ENCODE measurements around the gene ZP1. TPM values are rescaled to one million over a fixed set of nuclear protein-coding genes. Genes with fewer than 3 reads are reported as not detected.

Gene ZP1
- total RNA-seq, 1 donor from 2014 or later: 0.96 TPM

DNA sequence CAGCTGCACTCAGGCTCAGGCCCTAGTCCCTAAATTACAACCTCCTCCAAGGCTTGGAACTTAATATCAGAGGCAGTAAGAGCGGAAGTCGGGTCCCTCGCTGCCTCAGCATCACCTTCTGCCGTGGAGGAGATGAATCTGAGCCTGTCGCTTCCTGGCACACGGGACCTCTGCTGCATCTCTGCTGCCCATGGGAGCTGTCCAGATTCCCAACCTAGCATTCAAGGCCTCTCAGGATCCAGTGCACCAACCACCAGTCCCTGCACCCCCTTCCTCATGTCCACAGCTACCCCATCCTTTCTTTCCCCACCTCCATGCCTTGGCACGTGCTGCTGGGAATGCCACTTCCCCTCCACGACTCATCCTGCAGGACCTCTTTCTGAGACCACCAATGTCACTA is 9.1 kb upstream of the ZP1 start:
- no peak for DNase-seq (ENCODE audit: low spot score)

DNA sequence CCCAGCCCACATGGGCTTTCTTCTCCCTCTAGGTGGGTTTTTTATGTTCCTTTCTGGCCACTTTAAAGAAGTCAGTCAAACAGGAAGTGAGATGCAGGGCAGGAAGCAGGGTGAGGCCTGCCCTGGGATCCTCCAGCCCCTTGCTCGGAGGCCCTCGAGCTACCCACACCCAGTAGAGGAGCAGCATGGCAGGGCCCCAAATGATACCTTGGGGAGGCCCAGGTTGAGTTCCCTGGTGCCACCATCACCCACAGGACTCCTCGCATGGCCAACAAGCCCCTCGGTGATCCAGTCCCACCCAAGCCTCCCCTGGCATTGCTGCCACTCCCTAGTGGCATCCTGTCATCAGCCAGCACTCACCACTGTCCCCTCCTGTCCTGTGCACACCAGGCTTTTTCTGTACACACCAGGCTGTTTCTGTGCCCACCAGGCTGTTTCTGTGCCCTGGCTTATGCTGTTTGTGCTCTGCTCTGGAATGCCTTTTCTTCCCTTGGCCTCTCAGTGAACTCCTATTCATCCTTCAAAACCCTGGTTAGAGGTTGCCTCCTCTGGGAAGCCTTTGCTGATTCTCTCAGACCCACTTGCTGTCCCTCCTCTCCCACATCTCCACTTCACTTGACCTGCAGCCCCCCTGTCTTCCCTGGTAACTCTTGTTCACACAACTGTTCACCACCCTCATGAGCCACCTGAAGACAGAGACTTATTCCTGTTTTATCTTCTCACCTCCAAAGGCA is 8.4 kb upstream of the ZP1 start:
- no peak for DNase-seq (ENCODE audit: low spot score)

DNA sequence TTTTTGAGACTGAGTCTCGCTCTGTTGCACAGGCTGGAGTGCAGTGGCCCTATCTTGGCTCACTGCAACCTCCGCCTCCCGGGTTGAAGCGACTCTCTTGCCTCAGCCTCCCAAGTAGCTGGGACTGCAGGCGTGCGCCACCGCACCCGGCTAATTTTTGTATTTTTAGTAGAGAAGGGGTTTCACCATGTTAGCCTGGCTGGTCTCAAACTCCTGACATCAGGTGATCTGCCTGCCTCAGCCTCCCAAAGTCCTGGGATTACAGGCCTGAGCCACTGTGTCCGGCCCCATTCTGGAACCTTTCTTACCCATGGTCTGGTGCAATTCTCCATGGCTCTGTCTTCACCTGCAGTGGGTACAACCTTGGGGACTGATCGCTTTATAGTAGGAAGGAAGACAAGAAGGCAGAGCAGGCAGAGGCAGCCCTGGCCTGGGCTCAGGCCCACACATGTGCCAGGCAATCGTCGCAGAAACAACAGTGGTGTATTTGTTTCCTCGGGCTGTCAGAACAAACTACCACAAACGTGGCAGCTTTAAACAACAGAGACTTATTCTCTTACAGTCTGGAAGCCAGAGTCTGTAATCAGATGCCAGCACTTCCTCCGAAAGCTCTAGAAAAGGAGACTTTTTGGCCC is 7.6 kb upstream of the ZP1 start:
- no peak for DNase-seq (ENCODE audit: low spot score)

DNA sequence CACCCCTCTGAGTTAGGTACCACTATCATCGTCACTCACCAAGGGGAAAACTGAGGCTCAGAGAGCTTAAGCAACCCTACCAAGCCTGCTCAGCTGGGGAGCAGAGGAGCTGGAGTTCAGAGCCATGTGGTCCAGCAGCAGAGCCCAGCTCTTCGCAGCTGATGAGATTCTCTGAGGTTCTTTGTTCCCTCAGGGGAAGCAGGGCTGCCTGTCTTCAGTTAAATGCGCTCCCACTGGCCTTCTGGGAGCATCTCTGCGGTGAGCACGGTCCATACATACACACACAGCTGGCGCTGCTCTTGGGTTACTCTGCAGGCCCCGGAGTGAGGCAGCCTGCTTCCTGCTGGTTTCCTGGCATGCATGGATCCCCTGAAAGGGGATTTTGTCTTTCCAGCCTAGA is 6.4 kb upstream of the ZP1 start:
- no peak for DNase-seq (ENCODE audit: low spot score)

DNA sequence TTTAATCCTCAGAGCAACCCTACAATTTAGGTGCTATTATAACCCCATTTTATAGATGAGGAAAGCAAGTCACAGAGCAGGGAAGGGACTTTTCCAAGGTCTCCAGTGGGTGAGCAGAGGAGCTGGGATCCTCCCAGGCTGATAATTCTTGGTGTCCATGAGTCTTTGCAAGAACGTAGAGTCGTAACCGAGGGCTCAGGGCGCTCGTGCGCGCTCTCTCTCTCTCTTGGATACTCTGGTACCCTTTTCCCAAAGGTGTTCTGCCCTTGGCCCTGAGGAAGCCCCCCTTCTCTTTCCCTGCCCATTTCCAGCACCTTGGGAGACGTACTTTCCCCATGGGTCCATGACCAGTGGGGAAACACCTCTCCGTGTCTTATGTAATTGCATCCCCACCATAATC is 5.2 kb upstream of the ZP1 start:
- no peak for DNase-seq (ENCODE audit: low spot score)

DNA sequence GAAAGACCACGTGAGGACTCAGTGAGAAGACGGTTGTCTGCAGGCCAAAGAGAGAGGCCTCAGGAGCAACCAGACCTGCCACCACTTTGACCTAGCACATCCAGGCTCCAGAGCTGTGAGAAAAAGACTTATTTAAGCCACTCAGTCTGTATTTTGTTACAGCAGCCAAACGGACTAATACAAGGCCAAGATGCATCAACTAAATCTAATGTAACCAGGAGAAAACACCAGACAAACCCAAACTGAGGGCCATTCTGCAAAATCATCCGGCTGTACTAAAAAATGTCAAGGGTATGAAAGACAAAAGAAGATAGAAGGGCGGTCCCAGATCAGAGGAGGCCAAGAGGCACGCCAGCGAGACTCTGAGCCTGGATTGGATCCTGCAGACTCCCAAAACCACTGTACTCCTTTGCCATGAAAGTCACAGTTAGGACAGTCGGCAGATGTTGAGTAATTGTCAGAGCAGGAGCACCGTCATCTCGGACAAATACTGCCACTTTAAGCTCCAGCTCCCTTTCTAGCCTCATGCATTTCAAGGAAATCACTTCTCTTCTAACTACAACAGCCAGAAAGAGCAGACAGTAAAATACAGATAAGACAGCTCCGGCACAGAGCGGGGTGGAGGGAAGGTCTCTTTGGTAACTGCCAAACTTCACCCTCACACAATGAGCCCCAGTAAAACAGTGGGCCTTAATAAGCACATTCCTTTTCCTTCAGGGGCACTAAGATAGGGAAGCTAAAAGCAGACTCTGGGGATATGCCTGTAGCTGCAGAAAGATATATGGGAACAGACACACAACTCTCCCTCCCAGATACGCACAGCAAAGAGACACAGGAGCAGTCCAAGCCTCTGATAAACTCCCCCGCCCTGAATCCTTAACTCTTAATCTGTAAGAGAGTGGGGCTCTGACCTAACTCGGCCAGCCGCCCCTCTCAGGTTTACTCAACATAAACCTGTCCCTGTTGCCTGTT is 3.5 kb upstream of the ZP1 start:
- DNase-seq (ENCODE audit: low spot score): peak; percentile 52

DNA sequence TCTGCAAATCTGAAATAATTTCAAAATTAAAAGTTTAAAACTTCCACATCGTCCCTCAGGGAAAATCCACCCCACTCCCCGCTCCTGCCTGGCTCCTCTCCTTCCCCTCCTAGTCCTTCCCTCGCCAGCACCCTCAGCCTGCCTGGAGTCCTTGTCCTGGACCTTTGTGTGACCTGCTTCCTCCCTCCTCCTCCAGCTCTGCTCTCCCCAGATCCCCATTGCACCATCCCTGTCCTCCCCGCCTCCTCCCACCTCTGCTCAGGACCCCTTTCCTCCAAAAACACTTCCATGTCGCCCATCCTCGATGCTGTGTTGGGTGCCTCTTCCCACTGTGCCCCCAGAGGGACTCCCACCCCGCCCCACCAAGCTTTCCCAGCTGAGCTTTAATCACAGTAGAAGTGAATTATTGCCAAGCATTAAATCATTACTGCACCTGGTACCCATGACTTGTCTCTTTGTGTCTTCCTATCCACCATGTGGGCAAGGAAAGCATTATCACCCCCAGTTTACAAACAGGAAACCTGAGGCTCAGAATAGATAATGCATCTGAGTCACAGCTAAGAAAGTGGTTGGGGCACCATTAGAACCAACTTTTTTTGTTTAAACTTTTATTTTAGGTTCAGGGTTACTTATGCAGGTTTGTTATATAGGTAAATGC is 2.4 kb upstream of the ZP1 start:
- no peak for DNase-seq (ENCODE audit: low spot score)

DNA sequence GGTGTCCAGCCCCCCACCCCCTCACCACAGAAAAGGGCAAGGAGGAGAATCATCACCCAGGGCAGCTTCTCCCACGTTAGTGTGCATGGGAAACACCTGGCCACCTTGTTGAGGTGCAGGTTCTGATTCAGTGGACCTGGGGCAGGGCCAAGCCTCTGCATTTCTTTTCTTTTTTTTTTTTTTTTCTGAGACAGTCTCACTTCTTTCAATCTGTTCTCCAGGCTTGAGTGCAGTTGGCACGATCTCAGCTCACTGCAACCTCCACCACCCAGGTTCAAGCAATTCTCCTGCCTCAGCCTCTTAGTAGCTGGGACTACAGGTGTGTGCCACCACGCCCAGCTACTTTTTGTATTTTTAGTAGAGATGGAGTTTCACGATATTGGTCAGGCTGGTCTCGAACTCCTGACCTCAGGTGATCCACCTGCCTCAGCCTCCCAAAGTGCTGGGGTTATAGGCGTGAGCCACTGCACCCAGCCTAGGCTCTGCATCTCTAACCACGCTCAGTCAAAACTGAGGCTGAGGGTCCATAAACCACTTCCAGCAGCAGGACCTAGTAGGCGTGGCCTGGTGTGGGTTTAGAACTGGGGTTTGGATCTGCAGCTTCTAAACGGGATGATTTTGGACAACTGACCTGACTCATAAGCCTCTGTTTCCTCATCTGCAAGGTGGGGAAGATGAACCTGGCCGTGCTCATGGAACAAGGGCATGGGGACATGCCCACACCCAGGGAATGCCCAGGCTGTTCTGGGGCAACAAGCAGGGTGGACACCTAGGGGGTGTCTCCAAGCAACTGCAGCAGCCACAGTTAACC is 734 bp downstream of the ZP1 start:
- DNase-seq (ENCODE audit: low spot score): no peak

DNA sequence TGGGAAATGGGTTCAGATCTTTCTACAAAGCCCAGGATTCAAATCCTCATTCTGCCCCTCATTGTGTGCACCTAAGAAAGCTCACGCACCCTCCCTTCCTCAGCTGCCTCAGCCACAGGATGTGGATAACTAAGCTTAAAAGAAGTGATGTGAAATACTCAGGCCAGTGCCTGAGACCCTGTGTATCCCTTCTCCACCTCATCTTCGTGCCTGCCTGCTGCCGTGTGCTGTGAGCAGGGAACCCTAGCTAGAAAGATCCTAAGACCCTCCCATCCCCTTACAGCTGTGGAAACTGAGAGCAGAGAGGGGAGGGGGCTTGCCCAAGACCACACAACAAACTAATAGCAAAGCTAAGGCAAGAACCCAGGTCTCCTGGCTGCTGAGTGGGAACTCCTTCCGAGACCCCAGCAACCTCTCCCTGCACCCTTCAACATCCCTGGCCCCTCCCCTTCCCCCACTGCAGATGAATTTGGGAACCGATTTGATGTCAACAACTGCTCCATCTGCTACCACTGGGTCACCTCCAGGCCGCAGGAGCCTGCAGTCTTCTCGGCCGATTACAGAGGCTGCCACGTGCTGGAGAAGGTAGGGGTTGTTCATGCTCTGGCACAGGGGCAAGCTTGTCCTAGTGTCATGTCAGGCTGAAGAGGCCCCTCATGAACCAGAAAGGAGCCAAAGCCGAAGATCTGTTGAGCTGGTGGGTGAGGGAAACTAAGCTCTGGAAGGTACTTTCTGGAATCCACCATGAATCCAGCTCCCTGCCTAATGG is 1.5 kb downstream of the ZP1 start:
- DNase-seq (ENCODE audit: low spot score): no peak

DNA sequence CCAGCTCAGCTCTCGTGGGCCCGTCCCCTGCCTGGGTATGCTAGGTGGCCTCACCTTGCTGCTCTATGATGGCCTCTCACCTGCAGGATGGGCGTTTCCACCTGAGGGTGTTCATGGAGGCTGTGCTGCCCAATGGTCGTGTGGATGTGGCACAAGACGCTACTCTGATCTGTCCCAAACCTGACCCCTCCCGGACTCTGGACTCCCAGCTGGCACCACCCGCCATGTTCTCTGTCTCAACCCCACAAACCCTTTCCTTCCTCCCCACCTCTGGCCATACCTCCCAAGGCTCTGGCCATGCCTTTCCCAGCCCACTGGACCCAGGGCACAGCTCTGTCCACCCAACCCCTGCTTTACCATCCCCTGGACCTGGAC is 2.1 kb downstream of the ZP1 start:
- no peak for DNase-seq (ENCODE audit: low spot score)

DNA sequence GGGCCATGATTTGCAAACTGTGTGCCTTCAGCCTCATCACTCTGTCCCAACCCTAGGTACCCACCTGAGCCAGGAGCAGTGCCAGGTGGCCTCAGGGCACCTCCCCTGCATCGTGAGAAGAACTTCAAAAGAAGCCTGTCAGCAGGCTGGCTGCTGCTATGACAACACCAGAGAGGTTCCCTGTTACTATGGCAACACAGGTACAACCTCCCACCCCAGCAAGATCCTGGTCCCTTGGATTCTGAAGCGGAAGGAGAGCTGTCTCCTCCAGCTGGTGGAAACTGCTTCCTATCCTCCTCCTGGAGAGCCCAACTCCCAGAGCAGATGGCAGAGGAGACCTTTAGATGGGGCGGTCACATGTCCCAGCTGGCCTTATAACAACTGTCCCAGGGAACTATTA is 2.9 kb downstream of the ZP1 start:
- DNase-seq (ENCODE audit: low spot score): no peak

DNA sequence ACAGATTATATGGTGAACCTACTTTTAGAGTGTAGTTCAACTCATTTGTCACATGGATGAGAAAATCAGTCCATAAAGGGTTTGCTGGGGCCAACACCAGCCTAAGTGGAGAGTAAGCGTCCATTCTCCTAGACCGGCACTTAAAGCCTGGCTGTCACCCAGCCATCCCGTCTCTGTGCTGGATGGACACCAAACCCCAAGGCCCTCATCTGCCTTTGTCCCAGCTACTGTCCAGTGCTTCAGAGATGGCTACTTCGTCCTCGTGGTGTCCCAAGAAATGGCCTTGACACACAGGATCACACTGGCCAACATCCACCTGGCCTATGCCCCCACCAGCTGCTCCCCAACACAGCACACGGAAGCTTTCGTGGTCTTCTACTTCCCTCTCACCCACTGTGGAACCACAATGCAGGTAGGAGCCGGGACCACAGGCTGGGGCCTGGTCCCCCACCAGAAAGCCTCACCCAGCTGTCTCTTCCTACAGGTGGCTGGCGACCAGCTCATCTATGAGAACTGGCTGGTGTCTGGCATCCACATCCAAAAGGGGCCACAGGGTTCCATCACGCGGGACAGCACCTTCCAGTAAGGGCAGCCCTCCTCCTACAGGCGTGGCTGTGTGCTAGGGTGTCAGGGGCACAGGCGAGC is 3.5 kb downstream of the ZP1 start:
- no peak for DNase-seq (ENCODE audit: low spot score)

DNA sequence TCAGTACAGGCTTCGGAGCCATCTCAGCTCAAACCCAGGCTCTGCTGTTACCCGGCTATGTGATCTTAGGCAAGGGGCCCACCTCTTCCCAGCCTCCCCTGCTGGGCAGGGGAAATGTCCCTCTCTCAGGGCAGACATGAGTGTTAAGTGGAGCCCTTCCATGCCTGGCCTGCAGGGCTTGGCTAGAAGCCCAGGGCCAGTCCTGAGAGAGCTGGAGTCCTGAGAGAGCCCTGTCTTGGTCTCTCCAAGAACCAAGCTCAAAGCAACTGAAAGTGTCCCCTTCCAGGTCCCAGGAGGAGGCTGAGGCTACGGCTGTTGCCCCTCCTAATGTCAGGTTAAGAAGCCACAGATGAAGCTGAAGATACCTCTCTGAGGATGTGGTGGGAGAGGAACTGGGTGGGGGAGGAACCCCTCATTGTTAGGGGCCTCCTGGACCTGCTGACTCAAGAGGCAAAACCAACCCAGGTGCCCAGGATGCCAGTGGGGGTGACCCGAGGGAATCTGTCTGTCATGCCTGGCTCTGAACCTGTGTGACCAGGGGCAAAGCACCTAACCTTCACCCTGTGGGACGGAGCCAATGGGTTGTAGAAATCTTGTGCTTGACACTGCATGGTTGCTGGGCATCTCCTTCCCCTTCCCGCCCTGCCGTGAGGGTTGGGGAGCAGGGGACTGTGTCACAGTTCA is 4.2 kb downstream of the ZP1 start:
- DNase-seq (ENCODE audit: low spot score): no peak

DNA sequence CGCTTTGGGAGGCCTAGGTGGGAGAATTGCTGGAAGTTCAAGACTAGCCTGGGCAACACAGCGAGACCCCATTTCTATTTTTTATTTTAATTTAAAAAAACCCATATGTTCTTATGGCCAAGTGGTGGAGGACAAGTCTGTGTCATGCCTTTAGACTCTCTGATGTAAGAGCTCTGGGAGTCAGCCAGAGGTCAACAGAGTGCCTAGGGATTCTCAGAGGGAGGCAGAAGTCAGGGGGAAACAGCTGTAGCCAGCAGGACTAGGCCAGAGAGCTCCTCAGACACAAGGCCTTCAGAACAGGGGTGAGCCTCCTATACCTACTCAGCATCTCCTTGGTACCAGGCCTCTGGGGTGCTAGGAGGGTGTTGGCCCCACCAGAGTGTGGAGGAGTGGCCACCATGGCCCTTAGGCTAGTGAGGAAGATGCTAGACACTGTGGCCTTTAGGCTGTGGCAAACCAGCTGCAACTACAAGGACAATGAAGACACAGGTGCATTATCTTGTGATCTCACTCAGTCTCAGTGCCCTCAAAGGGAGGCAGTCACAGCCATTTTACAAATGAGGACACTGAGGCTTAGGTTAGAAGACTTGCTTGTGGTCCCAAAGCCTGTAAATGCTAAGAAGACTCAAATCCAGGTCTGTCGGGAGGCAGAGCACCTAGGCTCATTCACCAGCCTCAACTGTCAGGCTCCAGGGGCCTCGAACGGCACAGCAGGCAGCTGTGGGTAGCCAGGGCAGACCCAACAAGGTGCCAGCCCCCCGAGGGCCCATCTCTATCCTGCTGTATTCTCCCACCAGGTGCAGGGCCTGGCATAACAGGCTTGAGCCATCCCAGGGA is 5.0 kb downstream of the ZP1 start:
- peak; percentile 47 for DNase-seq (ENCODE audit: low spot score)

DNA sequence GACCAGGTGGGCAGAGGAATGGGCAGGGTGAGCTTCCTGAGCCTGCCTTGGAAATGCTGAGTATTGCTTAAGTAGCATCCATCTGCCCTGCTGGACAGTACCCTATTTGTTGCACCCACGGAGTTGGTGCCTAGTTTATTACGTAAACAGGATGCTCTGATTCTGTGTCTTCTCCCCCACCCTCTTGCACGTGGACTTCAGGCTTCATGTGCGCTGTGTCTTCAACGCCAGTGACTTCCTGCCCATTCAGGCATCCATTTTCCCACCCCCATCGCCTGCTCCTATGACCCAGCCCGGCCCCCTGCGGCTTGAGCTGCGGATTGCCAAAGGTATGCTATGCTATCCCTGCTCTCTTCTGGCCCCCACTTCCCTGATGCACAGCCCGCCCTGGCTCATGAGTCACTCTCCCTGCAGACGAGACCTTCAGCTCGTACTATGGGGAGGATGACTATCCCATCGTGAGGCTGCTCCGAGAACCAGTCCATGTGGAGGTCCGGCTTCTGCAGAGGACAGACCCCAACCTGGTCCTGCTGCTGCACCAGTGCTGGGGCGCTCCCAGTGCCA is 5.7 kb downstream of the ZP1 start:
- DNase-seq (ENCODE audit: low spot score): peak; percentile 14

DNA sequence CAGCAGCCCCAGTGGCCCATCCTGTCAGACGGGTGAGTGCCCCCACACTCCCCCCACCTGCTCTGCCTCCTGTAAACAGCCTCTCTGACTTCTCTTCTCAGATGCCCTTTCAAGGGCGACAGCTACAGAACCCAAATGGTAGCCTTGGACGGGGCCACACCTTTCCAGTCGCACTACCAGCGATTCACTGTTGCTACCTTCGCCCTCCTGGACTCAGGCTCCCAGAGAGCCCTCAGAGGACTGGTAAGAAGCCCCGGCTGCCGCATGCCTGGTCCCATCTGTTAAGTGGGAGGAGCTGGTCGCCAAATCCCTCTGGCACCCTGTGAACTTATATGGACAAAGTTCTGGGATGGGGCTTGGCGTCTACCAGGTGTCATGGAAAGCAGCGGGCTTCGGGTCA is 6.2 kb downstream of the ZP1 start:
- DNase-seq (ENCODE audit: low spot score): no peak

DNA sequence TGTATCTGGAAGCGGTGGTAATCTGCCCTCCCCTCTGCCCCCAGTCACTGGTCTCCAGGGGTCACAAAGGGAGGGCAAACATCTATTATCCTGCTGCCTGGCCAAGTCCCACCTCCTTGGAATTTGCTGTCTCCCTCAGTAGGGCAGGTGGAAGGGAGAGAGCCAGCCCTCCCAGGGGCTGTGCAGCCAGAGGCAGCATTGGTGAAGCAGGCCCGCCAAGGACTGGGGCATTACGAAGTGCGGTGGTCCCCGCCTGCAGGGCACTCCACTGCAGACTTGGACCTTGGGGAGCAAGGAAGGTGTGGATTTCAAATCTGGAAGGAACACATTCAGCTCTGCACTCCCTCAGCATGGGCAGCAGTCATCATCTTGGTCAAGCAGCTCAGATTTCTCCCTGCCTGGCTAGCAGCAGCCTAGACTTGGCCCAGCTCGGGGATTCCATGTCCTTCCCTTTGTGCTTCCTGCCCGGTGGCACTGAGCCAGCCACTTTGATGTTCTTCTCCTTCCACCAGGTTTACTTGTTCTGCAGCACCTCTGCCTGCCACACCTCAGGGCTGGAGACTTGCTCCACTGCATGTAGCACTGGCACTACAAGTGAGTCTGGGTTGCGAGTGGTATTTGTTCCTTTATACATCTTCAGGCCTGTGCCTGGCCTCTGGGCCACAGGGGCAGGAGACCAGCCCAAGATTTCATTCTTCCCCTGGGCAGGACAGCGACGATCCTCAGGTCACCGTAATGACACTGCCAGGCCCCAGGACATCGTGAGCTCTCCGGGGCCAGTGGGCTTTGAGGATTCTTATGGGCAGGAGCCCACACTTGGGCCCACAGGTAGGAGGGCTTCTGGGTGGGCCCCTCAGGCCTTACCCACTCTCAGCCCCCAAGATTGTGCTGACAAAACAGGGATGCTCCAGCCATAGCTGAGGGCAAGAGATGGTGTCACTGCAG is 7.4 kb downstream of the ZP1 start:
- DNase-seq (ENCODE audit: low spot score): no peak

Data from umbilical cord (tissue), 2 donors.